SU-DHL-6 (cell line): ENCODE measurements around the gene BTBD9.

ENCODE experiments used
- H2AFZ ChIP-seq: fragments of 200-600 bp; sonication (generic); 2 replicates; pipeline ENCODE4 v1.6.1; 2014; ENCODE audit warnings: low read depth, mild to moderate bottlenecking, moderate library complexity, mixed read lengths, antibody characterized with exemption, low read length; ENCODE audit not compliant: severe bottlenecking
- H3F3A ChIP-seq: fragments of 200-600 bp; shearing (Covaris generic); 2 replicates; pipeline ENCODE4 v1.6.0; 2016; ENCODE audit warnings: antibody characterized with exemption, mild to moderate bottlenecking; ENCODE audit not compliant: insufficient read depth
- H3K27ac ChIP-seq: fragments of 200-600 bp; sonication (generic); 2 replicates; pipeline ENCODE4 v1.5.1; 2016; ENCODE audit warnings: low read depth, mild to moderate bottlenecking, low read length, moderate library complexity, mixed read lengths
- H3K27me3 ChIP-seq: fragments of 200-600 bp; sonication (generic), shearing (Covaris generic); 2 replicates; pipeline ENCODE4 v1.6.0; 2014; ENCODE audit warnings: mild to moderate bottlenecking, low read length
- H3K36me3 ChIP-seq: fragments of 200-600 bp; sonication (generic); 2 replicates; pipeline ENCODE4 v1.6.1; 2014; ENCODE audit warnings: mild to moderate bottlenecking, low read length, mixed read lengths
- H3K4me2 ChIP-seq: fragments of 300-600, 200-600 bp; shearing (Covaris generic), sonication (generic); 2 replicates; pipeline ENCODE4 v1.6.0; 2014; ENCODE audit warnings: low read length, low read depth, mild to moderate bottlenecking; ENCODE audit not compliant: poor library complexity, severe bottlenecking
- H3K4me3 ChIP-seq: fragments of 200-600 bp; sonication (generic); 2 replicates; pipeline ENCODE4 v1.5.1; 2014; ENCODE audit warnings: antibody characterized with exemption, low read length, mild to moderate bottlenecking, mixed read lengths; ENCODE audit not compliant: insufficient read depth, poor library complexity, severe bottlenecking
- H3K79me2 ChIP-seq: fragments of 200-600 bp; sonication (generic); 2 replicates; pipeline ENCODE4 v1.6.1; 2014; ENCODE audit warnings: mild to moderate bottlenecking, low read length, moderate library complexity; ENCODE audit not compliant: insufficient read depth
- H3K9ac ChIP-seq: fragments of 200-600 bp; sonication (generic); 2 replicates; pipeline ENCODE4 v1.7.0; 2014; ENCODE audit warnings: mild to moderate bottlenecking, low read length
- H3K9me2 ChIP-seq: fragments of 200-600 bp; sonication (generic); replicated peaks from 2 replicates; pipeline ENCODE4 v1.6.1; 2014; ENCODE audit warnings: low read length; ENCODE audit not compliant: insufficient read depth
- H3K9me3 ChIP-seq: fragments of 200-600 bp; sonication (generic); 2 replicates; pipeline ENCODE4 v1.6.1; 2014; ENCODE audit warnings: low read length, mixed read lengths; ENCODE audit not compliant: insufficient read depth
- H4K20me1 ChIP-seq: fragments of 200-600 bp; sonication (generic); 2 replicates; pipeline ENCODE4 v1.6.1; 2014; ENCODE audit warnings: low read depth, mild to moderate bottlenecking, antibody characterized with exemption, low read length, moderate library complexity, mixed read lengths
- CTCF ChIP-seq: fragments of 200-600 bp; sonication (generic); IDR thresholded peaks from one replicate; pipeline ENCODE4 v1.5.1; 2017; ENCODE audit warnings: antibody characterized with exemption, mild to moderate bottlenecking, low read length, moderate library complexity; ENCODE audit not compliant: insufficient read depth, poor library complexity, severe bottlenecking
- EZH2phosphoT487 ChIP-seq: fragments of 200-600 bp; sonication (generic), shearing (Covaris generic); conservative IDR thresholded peaks from 2 replicates; pipeline ENCODE4 v1.6.1; 2018; ENCODE audit warnings: mild to moderate bottlenecking, antibody characterized with exemption, low read length, moderate library complexity, mixed read lengths

Gene BTBD9

GRCh38 chr6:38459291-38459690 is 180.4 kb downstream of the BTBD9 start:
- H4K20me1 ChIP-seq, result no peaks in the 10 kb centered on the region
- no peak overlapping the region for H2AFZ ChIP-seq
- no peak overlapping the region for H3K4me3 ChIP-seq
- TF ChIP-seq EZH2phosphoT487 (no peak), CTCF (no peak)
- no peaks in the 10 kb centered on the region for H3F3A ChIP-seq
- H3K9me3 ChIP-seq, result no peaks in the 10 kb centered on the region
- no peak overlapping the region for H3K9ac ChIP-seq
- H3K79me2 ChIP-seq, result no peaks in the 10 kb centered on the region
- no peak overlapping the region for H3K27ac ChIP-seq
- no peak overlapping the region for H3K4me2 ChIP-seq
- no peaks in the 10 kb centered on the region for H3K9me2 ChIP-seq
- no peaks in the 10 kb centered on the region for H3K36me3 ChIP-seq
- H3K27me3 ChIP-seq, result no peaks in the 10 kb centered on the region

- H2AFZ ChIP-seq, result no peak overlapping the region
- no peaks in the 10 kb centered on the region for H4K20me1 ChIP-seq
- no peak overlapping the region for H3K4me2 ChIP-seq
- H3K9me3 ChIP-seq, result no peaks in the 10 kb centered on the region
- no peaks in the 10 kb centered on the region for H3K79me2 ChIP-seq
- no peak overlapping the region for H3K27ac ChIP-seq
- H3K9ac ChIP-seq, result no peak overlapping the region
- H3K4me3 ChIP-seq, result no peak overlapping the region
- no peaks in the 10 kb centered on the region for H3K36me3 ChIP-seq
- TF ChIP-seq CTCF (no peak), EZH2phosphoT487 (no peak)
- H3F3A ChIP-seq, result no peaks in the 10 kb centered on the region
- no peaks in the 10 kb centered on the region for H3K27me3 ChIP-seq
- H3K9me2 ChIP-seq, result no peaks in the 10 kb centered on the region
Observed at GRCh38 chr6:38453861-38454260, 185.9 kb downstream of the BTBD9 start.

GRCh38 chr6:38452816-38453660 is 186.7 kb downstream of the BTBD9 start:
- Histone ChIP-seq H4K20me1 (no peaks in the 10 kb centered on the region), H3K36me3 (no peaks in the 10 kb centered on the region), H2AFZ (no peak overlapping the region), H3K9me3 (no peaks in the 10 kb centered on the region), H3K9ac (no peak overlapping the region), H3F3A (no peaks in the 10 kb centered on the region), H3K27me3 (no peaks in the 10 kb centered on the region), H3K4me2 (no peak overlapping the region), H3K79me2 (no peaks in the 10 kb centered on the region), H3K9me2 (no peaks in the 10 kb centered on the region), H3K4me3 (no peak overlapping the region), H3K27ac (no peak overlapping the region)
- TF ChIP-seq EZH2phosphoT487, result no peak
- TF ChIP-seq CTCF, result no peak
